Measurements from ENCODE around the gene SGCA.
A peak's percentile ranks its signal among the peaks of the same experiment; 100 is the strongest.

Gene SGCA

DNA sequence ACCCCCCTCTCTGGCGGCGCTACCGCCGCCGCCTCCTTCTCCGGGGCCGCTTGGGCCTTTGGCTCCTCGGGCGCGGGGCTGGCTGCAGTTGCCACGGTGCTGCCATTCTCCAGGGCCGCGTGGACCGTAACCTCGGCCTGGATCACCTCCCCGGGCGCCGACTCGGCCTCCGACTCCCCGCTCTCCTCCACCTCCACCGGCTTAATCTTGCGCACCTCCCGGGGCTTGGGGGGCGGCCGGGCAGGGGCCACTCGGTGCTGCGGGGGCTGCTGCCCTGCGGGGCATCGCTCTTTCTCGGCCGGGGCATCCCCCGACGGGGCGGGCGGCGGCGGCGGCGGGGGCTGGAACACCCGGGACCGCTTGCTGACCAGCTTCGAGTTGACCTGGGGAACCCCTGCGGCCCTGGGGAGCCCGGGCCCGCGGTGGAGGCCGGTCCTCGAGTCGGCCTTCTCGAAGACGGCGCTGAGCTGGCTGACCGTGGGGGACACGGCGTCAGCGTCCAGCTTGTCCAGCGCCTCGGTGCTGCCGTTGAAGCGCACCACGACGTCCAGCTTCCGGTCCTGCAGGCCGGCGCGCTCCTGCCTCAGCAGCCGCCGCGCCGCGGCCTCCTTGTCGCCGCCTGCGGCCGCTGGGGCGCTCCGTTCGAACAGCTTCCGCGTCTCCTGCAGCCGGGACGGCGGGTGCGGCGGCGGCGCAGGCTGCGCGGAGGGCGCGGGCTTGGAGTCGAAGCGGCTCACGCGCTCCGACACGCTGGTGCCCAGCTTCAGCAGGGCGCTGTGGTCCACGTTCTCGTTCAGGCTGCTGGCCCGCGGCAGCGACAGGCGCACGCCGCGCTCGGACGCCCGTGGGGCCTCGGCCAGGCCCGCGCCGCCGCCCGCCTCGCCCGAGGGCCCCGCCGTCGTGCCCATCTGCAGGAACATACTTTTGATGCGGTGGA, 16.1 kb upstream of the SGCA start:
- DNase-seq (ENCODE audit: low read depth): no peak

DNA sequence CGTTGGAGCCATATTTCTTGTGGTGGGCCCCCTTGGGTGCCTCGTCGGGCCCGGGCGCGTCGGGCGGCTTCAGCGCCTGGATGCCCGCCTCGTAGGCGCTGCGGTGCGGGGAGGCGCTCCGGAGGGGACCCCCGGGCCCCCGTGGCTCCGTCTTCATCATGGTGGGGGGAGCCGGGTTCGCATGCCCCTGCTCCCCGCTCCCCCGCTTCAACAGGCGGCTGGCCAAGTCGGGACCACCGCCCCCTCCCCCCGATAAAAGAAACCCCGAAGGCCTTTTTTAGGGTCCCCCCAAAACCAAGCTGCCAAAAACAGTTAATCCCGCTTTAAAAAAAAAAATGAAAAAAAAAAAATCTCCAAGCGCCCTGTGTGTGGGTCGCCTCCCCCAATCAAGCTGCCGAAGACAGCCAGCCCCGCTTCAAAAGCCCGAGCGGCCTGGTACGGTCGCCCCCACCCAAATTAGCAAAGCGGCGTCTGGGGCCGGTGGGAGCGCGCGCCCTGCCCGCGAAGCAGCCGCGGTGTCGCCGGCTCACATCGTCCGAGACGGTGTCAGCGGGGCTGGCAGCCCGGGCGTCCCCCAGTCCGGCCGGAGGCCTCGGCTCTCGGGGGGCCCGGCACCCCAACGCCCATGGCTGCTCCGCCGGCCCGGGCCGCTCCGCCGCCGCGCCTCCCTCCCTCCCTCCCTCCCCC, 15.3 kb upstream of the SGCA start, which contains the start of gene PPP1R9B:
PPP1R9B (minus strand) TSS at position 324 of the 687 bp plus-strand sequence; CDS start at position 160, 164 bp downstream.
- no peak for DNase-seq (ENCODE audit: low read depth)

- peak; percentile 69 for DNase-seq (ENCODE audit: low read depth)
Observed at GRCh38 chr17:50151041-50151936, 14.5 kb upstream of the SGCA start.

DNA sequence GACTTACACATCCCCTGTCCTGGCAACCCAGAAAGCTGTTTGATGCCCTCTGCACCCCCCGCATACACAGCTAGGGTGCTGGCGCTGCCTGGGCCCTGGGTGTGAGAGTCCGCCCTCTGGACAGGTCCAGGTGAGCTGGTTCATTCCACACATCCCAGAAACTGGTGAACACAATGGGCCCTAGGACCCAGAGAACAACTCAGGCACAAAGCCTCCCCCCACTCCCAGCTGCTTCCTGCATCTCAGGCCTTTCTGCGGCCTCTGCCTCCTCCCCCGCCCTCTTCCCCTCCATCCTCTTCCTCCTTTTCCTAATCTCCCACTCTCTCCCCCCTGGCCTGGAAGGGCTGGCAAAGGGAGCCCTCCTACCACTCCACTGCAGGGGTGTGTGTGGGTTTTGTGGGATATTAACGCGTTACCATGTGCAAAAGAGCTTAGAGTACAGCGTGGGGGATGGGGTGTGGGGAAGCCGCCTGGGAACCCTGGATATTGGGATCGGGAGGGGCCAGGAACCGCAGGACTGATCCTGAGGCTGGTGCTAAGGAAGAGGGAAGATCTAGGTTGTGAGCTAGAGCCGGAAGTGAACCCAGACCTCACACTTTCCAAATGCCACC, 13.8 kb upstream of the SGCA start:
- no peak for DNase-seq (ENCODE audit: low read depth)

- DNase-seq (ENCODE audit: low read depth): no peak
Observed at GRCh38 chr17:50152736-50153135, 13.1 kb upstream of the SGCA start.

DNA sequence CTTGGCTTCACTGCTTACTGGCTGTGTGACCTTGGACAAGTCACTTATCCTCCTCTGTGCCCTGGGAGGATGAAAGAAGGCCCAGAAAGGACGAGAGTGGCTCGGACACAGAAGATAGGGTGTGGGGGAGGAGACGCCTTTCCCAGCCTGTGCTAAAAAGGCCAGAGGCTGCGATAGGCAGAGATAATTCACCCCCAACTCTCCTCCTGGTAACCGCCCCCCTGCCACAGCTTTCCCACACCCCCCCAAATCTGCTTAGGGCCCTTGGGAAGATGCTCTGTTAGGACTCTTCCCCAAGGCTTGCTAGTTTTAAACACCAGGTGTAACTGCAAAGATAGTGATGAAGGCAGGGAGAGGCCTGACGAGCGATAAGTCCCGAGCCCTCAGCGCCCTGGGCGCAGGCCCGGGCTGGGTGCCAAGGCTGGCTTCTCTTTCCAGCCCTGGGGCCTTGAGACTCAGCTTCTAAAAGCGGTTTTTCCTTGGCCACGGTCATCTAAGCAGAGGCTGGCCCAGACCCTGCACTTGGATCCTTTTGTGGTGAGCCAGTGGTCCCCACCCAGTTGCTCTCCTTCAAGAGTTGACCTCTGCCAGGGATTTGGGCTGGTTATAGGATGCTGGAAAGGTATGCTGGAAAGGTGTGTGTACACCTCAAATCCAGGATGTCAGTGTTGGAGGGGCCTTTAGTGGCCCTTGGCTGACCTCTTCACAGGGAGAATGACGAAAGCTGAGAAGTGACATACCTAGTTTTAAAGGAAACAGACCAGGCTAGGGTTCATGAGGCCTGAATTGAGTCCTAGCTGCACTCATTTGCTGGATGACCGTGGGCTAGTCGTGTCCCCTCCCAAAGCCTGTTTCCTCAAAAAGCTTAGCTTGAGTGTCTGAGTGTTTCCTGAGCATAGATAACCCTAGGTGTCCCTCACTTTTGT, 11.9 kb upstream of the SGCA start:
- DNase-seq (ENCODE audit: low read depth): no peak

DNA sequence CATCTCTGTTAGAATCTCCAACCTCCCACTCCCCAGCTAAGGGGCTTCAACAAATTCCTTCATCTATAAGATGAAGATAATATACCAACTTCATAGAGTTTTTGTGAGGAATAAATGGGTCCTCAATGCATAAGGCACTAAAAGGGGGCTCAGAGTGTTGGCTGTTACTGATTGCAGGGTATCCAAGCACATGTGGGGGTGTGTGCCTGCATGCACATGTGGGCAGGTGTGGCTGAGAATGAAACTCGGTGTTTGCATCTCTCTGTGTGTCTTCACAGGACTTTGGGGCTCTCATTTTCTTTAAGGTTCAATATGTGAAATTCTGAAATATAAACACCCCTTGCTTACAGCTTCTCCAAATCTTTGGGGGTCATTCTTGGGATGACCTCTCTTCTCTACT, 11.2 kb upstream of the SGCA start:
- no peak for DNase-seq (ENCODE audit: low read depth)

- DNase-seq (ENCODE audit: low read depth): no peak
Observed at GRCh38 chr17:50155115-50155819, 10.5 kb upstream of the SGCA start.

- no peak for DNase-seq (ENCODE audit: low read depth)
Observed at GRCh38 chr17:50157891-50158290, 7.9 kb upstream of the SGCA start.

DNA sequence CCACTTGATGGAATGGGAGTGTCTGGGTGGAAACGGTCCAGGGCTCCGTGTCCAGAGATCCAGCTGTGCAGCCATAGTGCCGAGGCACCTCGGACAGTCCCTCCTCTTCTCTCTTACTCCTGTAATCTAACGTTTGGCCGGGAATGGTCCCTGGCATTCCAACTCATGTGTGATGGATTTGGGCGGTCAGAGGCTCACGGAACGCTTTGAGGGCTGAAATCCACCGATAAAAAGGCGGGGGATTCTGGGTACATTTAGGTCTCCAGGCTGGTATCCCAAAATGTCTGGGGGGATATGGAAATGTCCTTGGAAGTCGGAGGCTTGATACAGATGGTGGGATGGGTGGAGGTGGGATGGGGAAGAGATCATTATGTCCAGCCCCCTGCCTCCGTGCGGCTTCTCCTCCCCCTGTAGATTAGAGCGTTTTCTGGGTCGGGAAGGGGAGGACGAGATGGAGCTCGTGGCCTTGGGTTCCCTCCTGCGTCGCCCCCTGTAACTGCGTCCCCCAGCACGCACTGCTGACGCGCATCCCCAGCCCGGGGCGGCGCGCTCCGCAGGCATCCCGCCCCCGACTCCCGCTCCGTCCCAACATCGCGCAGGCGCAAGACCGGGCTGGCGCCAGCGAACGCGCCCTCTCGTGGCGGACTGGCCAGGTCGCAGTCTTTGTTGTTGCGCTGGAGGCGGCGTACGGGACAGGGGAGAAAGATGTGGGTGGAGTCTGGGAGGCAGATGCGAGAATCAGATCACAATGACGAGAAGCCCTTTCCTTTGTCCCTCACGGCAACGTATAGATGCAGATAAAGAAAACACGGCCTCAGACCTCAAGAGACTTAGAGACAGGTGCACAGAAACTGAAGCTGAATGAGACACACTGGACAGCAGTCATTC, 4.5 kb upstream of the SGCA start:
- DNase-seq (ENCODE audit: low read depth): peak; percentile 90

DNA sequence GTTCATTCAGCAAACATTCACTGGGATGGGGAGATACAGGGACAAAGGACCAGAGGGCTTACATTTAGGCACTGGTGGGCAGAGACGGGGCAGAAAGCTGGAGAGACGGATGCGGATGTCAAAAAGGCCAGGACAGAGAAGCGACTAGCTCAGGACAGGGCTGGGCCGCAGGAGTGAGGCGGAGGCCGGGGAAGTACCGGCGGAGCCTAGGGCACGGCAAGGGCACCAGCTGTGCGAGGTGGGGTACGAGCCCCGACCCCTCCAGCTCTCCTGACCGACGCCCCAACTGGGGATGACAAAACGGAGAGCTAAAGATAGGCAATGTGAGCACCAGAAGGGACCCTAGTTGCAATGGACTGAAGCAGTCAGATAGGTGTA, 3.9 kb upstream of the SGCA start:
- no peak for DNase-seq (ENCODE audit: low read depth)

GRCh38 chr17:50162466-50163254, 3.1 kb upstream of the SGCA start:
- no peak for DNase-seq (ENCODE audit: low read depth)

DNA sequence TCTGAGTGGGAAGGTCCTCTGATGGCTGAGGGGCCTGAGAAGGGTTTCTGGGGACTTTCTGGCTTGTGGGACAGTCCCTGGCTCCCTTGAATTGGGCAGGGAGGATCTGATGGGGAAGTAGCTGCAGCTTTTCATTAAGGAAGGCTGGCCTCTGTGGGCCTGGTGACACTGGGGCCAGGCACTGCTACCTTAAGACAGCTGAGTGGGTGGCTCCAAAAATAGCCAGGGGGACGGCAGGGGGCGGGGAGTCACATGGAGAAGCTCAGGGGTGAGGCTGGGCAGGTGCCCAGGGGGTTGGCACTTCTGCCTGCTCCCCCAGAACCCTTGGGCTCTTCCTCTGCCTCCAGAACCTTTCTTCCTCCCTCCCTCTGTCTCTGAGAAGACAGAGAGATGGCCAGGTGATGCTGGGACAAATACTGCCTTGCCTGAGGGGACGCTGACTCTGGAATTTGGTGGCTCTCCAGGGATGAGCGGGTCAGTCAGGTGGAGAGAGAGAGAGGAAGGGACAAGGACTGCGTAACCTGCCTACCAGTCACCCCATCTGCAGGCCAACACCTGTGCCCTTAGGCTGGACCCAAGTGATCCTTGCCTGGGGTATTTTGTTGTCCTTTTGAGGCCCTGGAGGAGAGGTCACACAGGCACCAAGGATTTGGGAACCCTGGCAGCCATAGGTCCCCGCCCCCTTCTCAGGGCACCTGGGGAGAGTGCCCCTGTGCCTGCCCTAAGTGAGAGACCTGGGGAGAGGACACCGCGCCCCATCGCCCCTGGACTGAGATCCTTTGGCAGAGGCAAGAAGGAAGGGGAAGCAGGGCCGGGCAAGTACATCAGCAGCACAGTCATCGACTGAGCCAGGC, 1.7 kb upstream of the SGCA start:
- no peak for DNase-seq (ENCODE audit: low read depth)

DNA sequence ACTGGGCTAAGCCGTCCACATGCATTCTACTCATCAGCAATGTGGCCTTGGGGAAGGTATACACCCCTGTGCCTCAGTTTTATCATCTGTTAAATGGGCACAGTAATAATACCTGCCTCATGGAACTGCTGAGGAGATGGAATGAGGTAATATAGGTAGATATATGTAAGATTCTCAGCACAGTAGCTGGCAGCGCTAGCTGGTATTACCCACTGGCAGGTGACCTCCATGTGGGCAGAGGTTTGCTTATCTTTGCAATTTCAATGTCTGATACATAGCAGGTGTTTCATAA, 1.2 kb upstream of the SGCA start:
- DNase-seq (ENCODE audit: low read depth): no peak

- DNase-seq (ENCODE audit: low read depth): no peak
Observed at GRCh38 chr17:50165066-50165465, 739 bp upstream of the SGCA start.

DNA sequence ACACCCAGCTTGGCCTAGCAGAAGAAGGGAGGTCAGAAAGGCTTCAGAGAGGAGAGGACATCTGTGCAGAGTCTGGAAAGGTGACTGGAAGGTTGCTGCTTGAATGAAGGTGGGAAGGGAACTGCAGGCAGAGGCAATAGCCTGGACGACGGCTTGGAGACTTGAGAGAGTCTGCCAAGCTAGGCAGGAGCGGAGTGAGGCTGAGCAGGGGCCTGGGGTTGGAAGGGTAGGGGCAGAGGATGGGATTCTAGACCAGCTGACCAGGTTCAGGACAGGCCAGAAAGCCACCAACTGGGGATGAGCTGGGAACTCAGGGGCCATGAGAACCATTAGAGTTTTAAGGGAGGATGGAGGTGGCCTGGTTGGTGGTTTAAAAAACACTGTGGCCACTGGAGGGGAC, 339 bp upstream of the SGCA start:
- DNase-seq (ENCODE audit: low read depth): no peak

- no peak for DNase-seq (ENCODE audit: low read depth)
Observed at GRCh38 chr17:50166518-50167181, 845 bp downstream of the SGCA start.

Data from stimulated activated CD8-positive, alpha-beta memory T cell treated with anti-CD3 and anti-CD28 coated beads, Interleukin-7, amount 100 ng/mL, for 24 hours (primary cell).